ENCODE measurements around the gene DHX58. TPM values are rescaled to one million over a fixed set of nuclear protein-coding genes. Genes with fewer than 3 reads are reported as not detected.

DHX58 gene
- total and polyA plus RNA-seq, 11 donors = 1.8 to 17.3 (median 3.7) TPM

DNA sequence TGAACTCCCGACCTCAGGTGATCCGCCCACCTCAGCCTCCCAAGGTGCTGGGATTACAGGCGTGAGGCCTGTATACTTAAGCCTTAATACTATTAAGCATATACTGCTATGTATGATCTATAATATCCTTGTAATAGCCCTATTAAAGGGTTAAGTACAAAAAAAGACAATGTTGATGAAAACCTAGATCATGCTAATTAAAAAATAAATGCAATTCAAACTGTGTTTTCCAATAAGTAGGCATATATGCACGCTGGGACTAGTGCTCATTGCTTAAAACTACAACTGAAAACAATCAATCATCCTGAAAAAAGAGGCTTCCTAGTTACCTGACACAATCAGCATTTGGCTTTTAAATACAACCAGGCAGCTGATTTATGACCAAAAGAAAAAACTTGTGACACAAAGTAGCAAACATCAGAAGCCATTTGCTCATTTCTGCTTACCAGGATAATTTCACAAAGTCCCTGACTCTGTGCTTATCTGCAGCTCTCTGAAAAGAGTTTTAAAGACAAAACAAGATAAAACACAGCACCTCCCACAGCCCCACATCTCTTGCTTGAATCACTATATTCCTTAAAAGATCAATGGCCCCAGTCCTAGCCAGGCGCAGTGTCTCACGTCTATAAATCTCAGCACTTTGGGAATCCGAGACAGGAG is 25.3 kb downstream of the DHX58 start:
- ATAC-seq = no peak
- Histone ChIP-seq H3K36me3 (no peaks in the 10 kb centered on the region), H3K9me3 (no peaks in the 10 kb centered on the region), H3K4me1 (no peaks in the 10 kb centered on the region), H3K27me3 (peaks cover 0 to 17% (median 3%) of the 10 kb centered on the region in 9 donors), H3K27ac (no peak overlapping the region), H3K4me3 (no peak overlapping the region)
- TF ChIP-seq POLR2A (IDR thresholded peaks at IDR 0.05) = no peak
- TF ChIP-seq, protein P1, sequence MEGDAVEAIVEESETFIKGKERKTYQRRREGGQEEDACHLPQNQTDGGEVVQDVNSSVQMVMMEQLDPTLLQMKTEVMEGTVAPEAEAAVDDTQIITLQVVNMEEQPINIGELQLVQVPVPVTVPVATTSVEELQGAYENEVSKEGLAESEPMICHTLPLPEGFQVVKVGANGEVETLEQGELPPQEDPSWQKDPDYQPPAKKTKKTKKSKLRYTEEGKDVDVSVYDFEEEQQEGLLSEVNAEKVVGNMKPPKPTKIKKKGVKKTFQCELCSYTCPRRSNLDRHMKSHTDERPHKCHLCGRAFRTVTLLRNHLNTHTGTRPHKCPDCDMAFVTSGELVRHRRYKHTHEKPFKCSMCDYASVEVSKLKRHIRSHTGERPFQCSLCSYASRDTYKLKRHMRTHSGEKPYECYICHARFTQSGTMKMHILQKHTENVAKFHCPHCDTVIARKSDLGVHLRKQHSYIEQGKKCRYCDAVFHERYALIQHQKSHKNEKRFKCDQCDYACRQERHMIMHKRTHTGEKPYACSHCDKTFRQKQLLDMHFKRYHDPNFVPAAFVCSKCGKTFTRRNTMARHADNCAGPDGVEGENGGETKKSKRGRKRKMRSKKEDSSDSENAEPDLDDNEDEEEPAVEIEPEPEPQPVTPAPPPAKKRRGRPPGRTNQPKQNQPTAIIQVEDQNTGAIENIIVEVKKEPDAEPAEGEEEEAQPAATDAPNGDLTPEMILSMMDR (IDR thresholded peaks at IDR 0.05) = no peak
- WGBS, 4 donors = 78 to 84% (median 80%) methylated on average over 7 of the region's 7 CpGs
- DNase-seq = no peak
- intact Hi-C loops (cut with DNase I) = no loop called here

- Histone ChIP-seq H3K4me1 (no peaks in the 10 kb centered on the region), H3K4me3 (no peak overlapping the region), H3K27ac (no peak overlapping the region), H3K27me3 (peaks cover 0 to 3% (median 0%) of the 10 kb centered on the region in 9 donors), H3K9me3 (no peaks in the 10 kb centered on the region), H3K36me3 (no peaks in the 10 kb centered on the region)
- TF ChIP-seq, protein P1 (IDR thresholded peaks at IDR 0.05) = no peak
- no peak for TF ChIP-seq POLR2A (IDR thresholded peaks at IDR 0.05)
- DNase-seq = no peak
- 86 to 93% (median 89%) methylated on average over 7 to 9 of the region's 9 CpGs for WGBS, 4 donors
- no peak for ATAC-seq
- intact Hi-C loops (cut with DNase I) = no loop called here
Measured at GRCh38 chr17:42081516-42082129, 30.9 kb downstream of the DHX58 start.

DNA sequence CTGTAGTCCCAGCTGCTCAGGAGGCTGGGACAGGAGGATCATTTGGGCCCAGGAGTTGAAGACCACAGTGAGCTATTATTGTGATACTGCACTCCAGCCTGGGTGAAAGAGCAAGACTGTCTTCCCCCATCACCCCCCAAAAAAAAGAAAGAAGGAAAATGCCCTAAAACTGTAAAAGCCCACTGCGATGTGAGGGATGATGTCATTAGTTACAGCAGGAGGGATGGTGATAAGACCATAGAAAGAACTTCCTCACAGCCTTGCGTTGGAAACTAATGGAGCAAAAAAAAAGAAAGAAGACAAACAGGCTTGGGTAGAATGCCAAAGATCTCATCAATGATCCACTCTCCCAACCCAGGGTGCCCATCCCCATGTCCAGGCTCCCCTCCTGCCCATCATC is 33.0 kb downstream of the DHX58 start:
- ATAC-seq (no peak), DNase-seq (no peak)
- no peak for TF ChIP-seq POLR2A (IDR thresholded peaks at IDR 0.05)
- TF ChIP-seq, protein P1 (IDR thresholded peaks at IDR 0.05) = no peak
- no peaks in the 10 kb centered on the region for H3K27me3 ChIP-seq
- H3K9me3 ChIP-seq = no peaks in the 10 kb centered on the region
- no peaks in the 10 kb centered on the region for H3K36me3 ChIP-seq
- 62 to 71% (median 69%) methylated on average over 2 of the region's 2 CpGs for WGBS, 4 donors
- intact Hi-C loops (cut with DNase I) = no loop called here
- H3K4me1 ChIP-seq = no peaks in the 10 kb centered on the region
- no peak overlapping the region for H3K4me3 ChIP-seq
- no peak overlapping the region for H3K27ac ChIP-seq

GRCh38 chr17:42078396-42079043 is 34.0 kb downstream of the DHX58 start:
- H3K27ac ChIP-seq = no peak overlapping the region
- no peaks in the 10 kb centered on the region for H3K4me1 ChIP-seq
- DNase-seq (no peak), ATAC-seq (no peak)
- H3K4me3 ChIP-seq = no peak overlapping the region
- no peaks in the 10 kb centered on the region for H3K36me3 ChIP-seq
- no peaks in the 10 kb centered on the region for H3K9me3 ChIP-seq
- TF ChIP-seq, protein P1 (IDR thresholded peaks at IDR 0.05) = no peak
- TF ChIP-seq POLR2A (IDR thresholded peaks at IDR 0.05) = no peak
- H3K27me3 ChIP-seq = peaks cover 0 to 6% (median 0%) of the 10 kb centered on the region in 9 donors
- 46 to 56% (median 55%) methylated on average over 8 of the region's 8 CpGs for whole genome bisulfite sequencing, 4 donors
- intact Hi-C loops (cut with DNase I) = no loop called here
